Measurements from ENCODE around the gene SPAG8.
A peak's percentile ranks its signal among the peaks of the same experiment; 100 is the strongest.

Gene SPAG8

DNA sequence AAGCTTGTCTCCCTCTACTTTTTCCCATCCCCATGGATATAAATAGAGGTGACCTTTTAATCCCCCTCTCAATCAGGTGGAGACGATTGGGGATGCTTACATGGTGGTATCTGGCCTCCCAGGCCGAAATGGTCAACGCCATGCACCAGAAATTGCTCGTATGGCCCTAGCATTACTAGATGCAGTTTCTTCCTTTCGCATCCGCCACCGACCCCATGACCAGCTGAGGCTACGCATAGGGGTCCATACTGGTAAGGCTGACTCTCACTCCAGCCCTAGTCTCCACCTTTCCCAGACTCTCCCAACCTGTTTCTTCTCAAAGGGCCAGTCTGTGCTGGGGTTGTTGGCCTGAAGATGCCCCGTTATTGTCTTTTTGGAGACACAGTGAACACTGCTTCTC, 3.6 kb downstream of the SPAG8 start:
- DNase-seq, result no peak

DNA sequence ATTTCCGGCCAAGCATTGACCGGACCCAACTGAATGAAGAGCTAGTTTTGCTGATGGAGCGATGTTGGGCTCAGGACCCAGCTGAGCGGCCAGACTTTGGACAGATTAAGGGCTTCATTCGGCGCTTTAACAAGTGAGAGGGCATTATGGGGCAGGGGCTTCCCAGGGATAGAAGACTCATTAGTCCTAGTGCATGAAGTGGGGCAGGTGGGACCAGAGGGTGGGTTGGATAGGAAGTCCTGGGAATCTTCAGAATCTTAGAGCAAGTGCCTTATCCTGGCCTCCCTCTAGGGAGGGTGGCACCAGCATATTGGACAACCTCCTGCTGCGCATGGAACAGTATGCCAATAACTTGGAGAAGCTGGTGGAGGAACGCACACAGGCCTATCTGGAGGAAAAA, 6.0 kb downstream of the SPAG8 start:
- no peak for DNase-seq

DNA sequence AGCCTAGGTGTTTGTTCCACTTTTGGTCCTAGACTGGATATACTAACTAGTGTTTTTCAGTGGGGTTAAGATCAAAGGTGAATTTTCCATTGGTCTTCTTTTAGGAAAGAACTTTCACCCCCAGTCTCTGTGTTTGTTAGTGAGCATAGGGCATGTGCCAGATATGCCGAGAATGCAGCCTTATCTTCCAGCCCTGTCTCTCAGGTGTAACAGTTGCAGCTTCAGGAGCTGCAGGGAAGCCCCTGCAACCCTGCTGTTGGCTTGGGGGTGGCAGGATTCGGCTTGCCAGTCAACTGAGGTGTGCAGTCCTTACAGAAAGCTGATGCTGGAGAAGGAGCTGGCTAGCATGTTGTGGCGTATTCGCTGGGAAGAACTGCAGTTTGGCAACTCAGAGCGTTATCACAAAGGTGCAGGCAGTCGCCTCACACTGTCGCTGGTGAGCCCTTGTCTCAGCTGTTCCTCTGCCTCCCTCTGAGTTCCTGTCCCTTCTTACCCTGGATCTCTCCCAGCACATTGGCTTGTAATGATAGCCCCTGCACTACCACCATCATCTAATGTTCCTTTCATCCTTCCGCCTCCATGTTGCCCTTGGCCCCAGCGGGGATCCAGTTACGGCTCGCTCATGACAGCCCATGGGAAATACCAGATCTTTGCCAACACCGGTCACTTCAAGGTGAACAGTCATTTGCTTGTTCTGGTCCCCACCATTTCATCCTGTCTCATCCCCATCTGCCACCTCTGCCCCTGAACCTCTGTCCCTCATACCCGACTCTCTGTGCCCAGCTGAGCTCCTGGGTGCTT, 10.5 kb downstream of the SPAG8 start:
- DNase-seq, result no peak

DNA sequence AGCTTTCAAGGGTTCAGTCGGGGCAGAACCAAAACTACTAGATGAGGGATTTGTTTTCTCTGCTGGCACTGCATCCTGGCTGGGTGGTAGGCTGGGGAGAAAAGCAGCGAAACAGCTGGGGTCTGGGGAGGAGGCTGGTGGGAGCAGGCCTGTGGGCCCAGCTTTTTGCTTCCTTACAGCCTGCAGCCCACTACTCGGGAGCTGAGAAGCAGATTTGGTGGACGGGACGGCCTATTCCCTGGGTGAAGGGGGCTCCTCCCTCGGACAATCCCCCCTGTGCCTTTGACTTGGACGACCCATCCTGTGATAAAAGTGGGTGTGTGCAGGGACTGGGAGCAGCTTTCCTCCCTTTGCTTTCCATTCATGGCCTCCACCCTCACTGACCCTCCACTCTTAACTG, 11.5 kb downstream of the SPAG8 start:
- DNase-seq, result no peak

DNA sequence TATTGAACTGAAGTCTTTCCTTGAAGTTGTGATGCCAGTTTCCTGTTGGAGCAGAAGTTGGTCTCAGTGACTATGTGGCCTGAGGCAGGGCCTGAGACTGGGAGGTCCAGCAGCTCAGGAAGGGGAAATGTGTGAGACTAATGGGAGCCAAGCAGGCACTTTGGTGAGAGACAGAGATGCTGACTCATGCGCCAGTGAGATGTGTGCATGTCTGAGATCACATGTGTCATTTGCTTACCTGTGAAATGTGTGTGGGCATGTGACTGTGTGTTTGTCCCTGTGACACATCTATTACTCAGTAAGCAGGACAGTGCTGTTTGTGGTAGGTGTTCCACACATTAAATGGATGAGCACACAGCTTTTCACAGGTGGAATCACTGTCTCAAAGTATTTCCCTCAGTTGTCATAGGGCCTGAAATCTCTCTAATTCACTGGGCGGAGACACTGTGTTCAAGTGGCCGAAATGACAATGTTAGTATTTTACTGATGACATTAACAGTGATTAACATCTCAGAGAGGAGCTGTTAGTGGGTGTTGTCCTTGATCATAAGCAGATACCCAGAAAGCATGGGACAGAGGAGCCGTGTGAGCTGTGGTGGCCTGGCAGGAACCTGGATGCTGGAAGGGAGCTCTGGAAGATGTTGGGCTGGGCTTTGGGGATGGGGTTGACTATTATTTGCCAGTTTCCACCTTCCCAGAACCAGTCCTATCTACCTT, 13.2 kb downstream of the SPAG8 start:
- DNase-seq, result peak in 1 of 2 donors; percentile 19

DNA sequence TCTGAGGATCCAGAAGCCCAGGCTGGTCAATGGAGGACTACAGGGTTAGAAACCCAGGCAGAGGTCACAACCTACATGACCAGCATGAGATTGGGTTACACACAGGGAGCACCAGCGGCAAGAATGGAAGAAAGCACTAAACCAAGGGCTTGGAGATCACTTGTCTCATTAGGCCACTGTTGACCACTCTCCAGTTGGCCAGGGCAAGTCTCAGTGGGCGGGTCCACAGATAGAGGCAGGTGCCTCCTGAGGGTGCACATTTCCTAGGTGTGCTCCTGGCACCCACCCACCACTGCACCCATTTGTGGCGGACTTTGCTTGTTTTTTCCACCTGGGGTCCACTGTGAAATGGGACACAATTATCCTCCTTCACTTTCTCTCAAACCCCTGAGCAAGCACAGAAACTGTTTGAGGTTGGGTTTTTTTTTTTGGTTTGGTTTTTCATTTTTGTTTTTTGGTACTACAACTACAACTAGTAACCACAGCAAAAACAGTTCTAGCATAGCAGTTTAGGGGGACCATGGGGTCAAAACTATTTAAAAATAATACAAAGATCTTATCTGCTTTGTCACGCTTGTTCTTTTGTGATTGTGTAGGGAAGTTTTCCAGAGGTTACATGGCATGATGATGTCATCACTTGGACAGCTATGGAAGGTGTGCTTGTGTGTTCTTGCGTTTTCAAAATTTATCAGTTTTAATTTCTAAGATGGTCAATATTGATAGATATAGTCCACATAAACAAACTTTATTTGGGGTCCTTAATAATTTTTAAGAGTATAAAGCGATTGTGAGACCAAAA, 14.6 kb downstream of the SPAG8 start:
- DNase-seq, result no peak

DNA sequence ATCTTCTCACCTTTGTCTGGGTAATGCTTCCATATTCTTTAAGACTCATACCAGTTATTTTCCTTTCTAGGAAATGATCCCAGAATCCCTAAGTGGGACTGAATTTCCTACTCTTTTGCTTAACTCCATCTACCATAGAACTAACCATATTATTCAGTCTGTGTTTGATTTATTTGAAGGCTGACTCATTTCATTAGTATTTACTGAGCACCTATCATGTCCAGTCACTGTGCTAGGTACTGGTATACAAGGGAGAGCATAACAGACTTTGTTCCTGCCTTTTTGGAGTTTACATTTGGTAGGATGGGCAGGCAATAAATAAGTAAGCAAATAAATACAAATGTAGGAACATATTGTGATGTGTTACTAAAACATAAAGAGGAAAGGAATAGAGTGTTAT, 16.4 kb downstream of the SPAG8 start:
- no peak for DNase-seq

DNA sequence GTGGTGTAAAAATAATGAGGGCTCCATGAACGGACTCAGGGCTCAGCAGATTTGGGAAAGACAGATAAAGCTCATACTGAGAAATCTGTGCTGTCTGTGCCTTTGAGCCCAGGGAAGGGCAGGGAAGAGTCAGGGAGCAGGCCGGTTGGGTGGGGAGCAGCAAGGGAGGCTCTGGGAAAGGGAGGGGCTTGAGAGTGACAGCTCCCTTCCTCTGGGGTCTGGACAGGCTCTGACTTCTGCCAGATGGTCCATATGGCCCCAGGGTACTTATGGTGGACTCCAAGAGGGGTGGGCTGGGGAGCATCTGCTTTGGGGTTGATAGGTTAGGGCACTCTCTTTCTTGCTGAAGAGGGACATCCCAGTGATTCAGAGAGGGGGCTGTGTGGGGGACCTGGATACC, 18.6 kb downstream of the SPAG8 start:
- DNase-seq, result no peak

DNA sequence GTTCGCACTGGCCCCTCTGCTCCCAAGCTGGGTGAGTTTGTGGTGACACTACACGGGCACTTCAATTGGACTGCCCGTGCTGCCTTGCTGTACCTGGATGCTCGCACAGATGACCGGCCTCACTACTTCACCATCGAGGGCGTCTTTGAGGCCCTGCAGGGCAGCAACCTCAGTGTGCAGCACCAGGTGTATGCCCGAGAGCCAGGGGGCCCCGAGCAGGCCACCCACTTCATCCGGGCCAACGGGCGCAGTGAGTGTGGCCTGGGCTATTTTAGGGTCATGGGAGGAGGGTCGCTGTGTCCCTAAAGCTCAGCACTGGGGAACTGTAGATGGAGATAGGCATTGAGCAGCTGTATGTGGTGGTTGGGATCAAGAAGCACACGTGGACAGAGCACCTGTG, 19.2 kb downstream of the SPAG8 start:
- DNase-seq, result no peak

DNA sequence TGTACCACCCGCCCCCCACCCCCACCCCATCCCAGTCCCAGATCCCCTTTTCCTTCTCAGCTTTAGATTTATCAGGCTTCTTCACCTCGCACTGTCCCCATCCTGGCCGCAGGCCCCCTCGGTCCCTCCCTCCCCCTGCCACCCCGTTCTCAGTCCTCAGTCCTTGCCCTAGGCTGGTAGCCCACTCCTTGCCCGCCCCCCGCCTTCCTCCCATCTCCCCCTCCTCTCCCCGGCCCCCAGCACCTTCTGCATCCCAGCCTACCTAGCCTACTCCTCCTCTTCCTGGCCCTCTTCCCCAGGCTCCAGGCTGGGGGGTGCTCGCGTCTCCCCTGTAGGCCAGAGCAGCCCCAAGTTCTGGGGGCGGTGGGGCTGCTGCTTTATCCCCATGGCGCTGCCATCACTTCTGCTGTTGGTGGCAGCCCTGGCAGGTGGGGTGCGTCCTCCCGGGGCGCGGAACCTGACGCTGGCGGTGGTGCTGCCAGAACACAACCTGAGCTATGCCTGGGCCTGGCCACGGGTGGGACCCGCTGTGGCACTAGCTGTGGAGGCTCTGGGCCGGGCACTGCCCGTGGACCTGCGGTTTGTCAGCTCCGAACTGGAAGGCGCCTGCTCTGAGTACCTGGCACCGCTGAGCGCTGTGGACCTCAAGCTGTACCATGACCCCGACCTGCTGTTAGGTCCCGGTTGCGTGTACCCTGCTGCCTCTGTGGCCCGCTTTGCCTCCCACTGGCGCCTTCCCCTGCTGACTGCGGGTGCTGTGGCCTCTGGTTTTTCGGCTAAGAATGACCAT, 19.8 kb downstream of the SPAG8 start:
- DNase-seq, result no peak

DNA sequence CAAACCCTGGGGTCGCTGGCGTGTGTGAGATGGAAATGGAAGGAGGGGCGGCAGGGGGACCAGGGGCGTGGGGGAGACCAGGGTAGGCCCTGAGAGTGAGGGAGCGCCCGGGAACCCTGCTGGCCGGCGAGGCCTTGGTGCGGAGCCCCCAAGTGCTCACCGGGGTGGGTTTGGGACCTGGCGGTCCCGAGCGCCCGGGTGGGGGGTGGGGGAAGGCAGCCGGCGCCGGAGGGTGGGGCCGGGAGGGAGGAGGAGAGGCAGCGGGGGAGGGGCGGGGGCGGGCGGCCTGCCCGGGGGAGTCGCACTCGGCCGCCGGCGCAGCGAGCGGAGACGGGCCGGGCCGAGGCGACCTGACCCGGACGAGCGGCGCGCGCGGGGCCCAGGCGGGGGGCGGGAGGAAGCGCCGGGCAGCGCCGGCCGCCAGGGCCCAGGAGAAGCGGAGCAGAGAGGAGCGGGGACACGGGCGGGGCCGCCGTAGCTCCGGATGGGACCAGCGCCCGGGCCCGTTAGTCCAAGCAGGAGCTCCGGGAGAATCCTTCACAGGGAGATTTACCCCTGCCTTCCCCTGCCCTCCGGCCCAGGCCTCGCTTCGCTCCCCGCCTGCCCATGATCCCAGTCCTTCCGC, 20.7 kb downstream of the SPAG8 start, which contains the start of gene NPR2:
TSS of gene NPR2 (plus strand) at position 295 of the 625 bp plus-strand sequence. CDS start 818 bp downstream, outside the sequence.
- no peak for DNase-seq

DNA sequence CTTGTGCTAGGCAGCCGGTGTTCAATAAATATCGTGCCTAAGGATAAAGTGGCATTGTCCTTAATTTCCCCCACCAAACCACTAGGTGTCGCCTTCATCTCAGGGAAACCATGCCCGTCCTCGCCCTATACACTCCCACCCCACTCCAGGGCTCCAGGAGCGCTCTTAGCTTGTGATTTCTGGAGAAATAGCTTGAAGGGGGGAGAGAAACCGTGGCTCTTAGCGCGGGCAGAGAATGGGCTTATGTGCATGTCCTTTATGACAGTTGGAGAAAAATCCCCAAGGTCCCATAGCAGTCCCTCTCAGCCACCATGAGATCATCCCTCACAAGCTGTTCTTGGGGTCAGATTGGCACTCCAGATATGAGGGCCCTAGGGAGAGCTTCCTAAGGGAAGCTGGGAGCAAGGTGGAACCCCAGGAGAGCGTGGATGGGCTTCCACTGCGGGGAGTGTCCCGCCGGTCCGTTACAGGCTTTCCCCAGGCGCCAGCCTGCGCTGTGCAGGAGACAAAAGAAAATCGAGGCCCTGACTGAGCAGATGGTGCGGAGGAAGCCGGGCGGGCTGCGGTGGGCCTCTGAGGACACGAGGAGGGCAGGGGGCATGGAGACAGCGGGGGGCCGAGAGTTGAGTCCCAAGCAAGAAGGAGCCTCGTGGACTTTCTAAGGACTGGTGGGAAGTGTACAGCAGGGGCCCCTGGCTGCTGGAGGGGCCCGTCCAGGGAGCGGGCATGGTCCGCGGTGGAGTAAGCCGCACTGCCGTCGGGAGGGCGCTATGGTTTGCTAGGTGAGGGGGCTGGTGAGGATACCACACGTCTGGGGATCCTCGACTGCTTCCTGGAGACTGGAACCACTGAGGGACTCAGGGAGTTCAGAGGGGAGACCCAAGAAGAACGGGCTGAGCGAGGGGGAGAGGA, 21.4 kb downstream of the SPAG8 start:
- peak; percentile 64 to 69 for DNase-seq

DNA sequence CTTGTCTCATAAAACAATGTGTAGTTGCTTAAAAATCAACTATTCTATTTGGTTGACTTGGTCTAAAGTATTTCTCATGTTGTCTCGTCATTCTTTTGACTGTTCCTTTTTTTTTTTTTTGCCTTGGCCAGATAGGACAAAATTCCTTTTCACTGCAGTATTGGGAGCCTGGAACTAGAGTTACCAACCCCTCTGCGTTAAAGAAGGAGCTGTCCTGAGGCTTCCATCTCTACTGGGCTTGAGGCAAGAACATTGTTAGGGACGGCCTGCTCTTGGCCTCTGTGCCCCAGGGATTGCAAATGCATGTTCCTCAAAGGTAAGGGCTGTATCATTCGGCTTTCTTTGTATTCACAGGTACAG, 22.1 kb downstream of the SPAG8 start:
- no peak for DNase-seq

DNA sequence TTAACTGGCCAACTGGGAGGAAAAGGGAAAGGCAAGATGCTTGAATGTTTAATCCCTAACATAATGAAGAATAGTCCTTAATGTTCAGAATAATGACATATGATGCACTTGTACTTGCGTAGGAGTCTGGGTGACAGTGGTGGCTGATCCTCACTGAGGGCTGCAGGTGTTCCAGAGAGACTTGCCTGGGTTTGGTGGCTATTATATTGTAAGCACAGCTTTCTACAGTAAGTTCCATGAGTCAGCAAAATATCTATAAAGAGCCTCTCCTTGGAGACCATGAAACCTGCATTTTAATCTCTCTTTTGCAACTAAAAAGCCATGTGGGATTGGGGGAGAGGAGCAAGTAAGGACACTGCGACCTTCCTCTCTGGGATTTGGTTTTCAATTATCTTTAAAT, 22.5 kb downstream of the SPAG8 start:
- no peak for DNase-seq

DNA sequence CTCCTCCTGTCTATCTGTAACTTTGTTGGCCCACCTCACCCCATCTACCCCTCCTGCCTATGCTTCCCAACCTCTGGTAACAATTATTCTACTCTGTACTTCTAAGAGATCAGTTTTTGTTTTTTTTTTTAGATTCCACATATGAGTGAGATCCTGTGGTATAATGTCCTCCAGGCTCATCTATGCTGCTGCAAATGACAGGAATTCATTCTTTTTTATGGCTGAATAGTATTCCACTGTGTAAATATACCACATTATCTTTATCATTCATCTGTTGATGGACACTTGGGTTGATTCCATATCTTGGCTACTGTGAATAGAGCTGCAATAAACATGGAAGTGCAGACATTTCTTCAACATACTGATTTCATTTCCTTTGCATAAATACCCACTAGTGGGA, 28.6 kb downstream of the SPAG8 start:
- no peak for DNase-seq

DNA sequence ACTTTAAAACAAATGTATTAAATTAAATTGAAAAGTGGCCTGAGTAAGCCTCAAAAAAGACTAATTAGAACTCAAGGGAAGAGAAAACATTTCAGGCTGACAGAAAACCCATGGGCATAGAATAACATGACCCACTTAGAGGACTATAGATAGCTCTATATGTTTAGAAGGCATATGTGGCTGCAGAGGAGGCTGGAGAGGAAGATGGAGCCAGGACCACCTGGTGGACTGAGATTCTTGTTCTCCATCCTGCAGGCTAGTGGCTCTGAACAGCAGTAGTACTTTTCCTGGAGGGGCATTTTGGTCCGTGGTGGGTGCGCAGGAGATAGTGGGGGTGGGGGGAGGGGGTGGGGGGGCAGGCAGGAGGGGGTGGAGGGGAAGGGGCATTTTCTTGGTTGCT, 31.0 kb downstream of the SPAG8 start:
- no peak for DNase-seq

DNA sequence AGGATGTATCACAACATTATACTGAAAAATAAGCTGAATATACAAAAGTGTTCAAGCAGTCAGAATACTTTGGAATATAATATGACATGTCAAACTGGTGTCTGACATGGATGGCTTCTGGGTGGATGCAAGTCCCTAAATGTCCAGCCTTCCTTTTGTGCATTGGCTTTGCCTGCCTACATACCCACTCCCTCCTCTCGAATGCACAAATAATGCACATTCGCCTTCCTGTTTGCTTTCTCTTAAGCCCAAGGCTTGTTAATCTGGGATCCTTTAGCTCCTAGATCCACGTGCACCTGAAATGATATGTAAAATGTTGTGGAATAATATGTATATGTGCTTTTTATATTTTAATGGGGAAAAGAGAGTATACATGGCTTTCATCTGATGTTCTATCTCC, 33.6 kb downstream of the SPAG8 start:
- no peak for DNase-seq

DNA sequence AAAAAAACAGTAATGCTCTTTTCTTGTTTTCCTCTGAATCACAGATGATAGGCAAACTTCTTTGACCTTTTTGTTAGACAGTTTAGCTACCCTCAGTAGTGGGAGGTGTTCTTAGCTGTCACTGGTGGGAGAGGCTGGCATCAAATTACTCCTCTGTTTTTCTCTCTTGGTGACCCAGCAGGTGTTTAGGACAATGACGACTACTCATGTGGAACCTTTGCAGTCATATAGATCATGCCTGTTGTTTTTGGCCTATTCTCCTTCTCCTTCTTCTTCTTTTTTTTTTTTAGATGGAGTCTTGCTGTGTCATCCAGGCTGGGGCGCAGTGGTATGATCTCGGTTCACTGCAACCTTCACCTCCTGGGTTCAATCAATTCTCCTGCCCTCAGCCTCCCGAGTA, 36.0 kb downstream of the SPAG8 start:
- no peak for DNase-seq

DNA sequence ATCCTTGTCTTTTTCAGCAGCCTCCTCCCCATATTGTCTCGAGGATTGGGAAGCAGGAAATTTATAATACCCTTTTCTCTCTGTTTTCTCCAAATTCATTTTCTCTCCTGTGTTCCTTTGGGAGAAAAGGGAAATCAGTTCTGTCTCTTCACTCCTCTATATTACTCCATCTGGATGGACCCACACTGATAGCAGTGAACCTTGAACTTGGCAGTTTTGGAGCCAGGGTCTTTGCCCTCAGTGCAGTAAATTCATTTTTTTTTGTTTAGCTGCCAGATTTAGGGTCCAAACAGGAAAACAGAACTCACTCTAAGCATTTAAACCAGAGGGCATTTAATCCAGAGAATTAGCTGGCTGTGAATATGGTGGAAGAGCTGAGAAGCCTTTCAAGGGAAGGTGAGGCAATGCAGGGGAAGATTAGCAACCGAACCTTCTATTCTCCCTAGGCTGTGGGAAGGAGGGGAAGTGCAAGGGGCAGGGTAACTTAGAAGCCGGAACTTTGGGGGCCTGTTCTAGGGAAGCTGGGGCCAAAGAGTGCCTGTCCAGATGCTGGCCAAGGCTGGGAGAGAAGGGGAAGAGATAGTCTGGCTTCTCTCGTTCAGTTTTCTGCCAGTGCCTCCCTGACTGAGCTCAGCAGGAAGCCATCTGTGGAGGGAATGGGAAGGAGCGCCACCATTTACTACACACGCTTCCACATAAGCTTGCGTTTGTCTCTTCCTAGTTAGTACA, 37.0 kb downstream of the SPAG8 start:
- DNase-seq, result peak; percentile 81 to 82

DNA sequence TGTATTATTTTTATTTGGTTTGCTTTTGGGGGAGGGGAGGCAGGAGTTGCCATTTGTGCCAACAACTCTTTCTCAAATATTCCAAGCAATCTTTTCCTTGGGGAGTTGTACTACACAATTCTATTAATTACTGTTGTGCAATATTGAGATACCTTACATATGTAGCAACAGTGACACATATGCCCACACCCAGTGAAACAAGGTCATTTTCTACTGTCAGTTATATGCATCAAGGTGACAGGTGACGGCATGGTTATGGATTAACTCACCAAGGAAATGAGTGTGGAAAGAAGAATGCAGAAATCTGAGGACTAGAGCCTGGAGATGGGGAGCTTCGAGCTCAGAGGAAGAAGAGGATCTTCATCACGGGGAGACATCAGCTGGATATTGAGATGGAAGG, 40.1 kb downstream of the SPAG8 start:
- DNase-seq, result no peak
